Amniotic epithelial cell (primary cell): ENCODE results near the gene DMD.
"Not testable (repeated sequence)": the region's sequence is repeated elsewhere in the genome, so short reads cannot be mapped to it uniquely, and the experiment has no call there.

Experiments used
- DNase-seq: peaks from one replicate; pipeline ENCODE4 v3.0.0-alpha.2; 2010; ENCODE audit warnings: low read depth

Gene DMD

GRCh38 chrX:33211356-33212260 lies at the start of gene DMD:
TSS of gene DMD (minus strand) at chrX:33211549. CDS start at chrX:33211312, 237 bp downstream.
- peak; percentile 85 for DNase-seq

- no peak for DNase-seq
Measured at GRCh38 chrX:33252306-33252825, 41.0 kb upstream of the DMD start.

DNA sequence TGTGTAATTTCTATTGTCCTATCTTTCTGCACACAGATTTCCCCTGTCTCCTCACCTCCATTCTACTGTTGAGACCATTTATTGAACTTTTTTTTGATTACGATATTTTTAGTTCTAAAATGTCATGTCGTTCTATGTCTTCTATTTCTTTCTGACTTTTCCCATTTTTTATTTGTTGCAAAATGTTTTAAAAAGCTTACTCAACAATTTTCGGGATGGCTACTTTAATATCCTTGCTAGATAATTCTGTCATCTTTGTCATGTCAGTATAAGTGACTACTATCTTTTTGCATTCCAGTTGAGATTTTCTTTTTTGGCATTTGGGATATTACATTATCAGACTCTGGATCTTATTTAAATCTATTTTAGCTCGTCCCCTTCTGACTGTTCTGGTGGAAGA lies 7.5 kb upstream of the DMD start:
- DNase-seq: no peak

GRCh38 chrX:33210156-33210555 lies 1.2 kb downstream of the DMD start:
- no peak for DNase-seq

GRCh38 chrX:33207056-33207455 lies 4.3 kb downstream of the DMD start:
- peak; percentile 54 for DNase-seq

GRCh38 chrX:33205321-33205720 lies 6.0 kb downstream of the DMD start:
- DNase-seq: peak; percentile 58

- DNase-seq: peak; percentile 92
Measured at GRCh38 chrX:33204889-33205288, 6.5 kb downstream of the DMD start.

DNA sequence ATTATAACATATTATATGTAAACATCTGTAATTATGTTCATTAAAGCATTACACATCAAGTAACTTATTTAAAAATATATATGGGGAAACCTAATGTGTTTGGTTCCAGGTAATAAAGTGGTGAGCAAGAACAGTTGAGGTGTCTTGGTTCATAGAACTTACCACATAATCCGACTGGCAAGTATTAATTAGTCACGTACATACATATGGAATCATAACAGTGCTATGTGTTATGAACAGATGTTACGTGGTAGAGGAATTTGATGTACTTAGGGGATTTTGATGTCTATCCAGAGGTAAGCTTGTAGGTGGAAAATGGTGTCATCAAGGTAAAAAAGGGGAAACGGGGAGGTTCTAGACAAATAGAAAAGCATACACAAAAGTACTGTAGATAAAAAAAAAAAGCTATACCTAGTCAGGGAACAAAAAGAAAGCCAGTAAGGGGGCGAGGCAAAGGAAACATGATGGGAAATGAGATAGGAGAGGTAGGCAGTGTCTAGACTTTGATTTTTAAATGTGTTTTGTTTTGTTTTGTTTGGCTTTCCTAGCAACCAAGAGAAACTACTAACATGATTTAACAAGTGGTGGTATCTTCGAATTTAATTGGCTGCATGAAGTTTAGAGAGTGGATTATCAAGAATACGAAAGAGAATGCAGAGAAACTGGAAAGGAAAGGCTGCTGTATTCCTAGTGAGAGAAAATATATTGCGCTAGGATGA lies 12.6 kb downstream of the DMD start:
- DNase-seq: no peak

DNA sequence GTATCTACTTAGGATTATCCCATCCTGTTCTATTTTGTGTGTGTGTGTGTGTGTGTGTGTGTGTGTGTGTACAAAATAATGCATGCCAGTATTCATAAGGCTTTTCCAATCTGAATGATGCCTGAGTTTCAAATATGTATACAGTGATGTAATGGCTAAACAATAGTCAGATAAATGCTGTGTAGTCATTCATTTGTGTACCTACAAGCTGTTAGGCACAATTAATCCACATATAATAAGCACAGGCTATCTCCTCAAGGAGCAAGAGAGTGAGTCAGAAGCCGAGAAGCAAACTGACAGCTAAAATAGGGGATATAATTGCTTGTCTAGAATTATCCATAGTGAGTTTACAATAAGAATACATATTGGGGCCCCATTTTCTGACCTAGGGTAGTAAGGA lies 15.7 kb downstream of the DMD start:
- peak; percentile 67 for DNase-seq

DNA sequence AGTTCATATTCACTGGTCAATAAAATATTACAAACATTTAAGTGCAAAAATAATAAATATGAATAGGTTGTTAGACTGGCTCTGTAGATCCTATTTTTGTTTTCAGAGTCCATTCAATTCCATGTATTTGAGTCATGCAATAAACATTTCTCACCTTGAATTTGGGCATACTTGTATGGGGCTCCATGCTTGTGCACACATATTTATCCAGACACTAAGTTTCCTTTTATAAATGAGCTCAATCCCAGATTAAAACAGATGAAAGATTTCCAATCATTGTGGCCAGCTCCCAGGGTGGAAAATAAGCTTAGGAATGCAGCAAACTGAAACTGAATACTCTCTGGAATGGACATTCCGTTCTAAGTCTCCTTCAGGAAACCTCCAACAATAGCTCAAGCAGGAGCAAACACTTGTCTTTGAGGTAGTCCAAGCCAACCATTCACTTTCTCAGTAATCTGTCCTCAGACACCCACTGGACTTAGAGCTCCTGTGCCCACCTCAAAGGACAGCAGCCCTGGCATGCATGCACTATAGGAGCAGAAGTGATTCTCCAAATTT lies 16.4 kb downstream of the DMD start:
- DNase-seq: peak; percentile 71

GRCh38 chrX:33194289-33194688 lies 17.1 kb downstream of the DMD start:
- no peak for DNase-seq

DNA sequence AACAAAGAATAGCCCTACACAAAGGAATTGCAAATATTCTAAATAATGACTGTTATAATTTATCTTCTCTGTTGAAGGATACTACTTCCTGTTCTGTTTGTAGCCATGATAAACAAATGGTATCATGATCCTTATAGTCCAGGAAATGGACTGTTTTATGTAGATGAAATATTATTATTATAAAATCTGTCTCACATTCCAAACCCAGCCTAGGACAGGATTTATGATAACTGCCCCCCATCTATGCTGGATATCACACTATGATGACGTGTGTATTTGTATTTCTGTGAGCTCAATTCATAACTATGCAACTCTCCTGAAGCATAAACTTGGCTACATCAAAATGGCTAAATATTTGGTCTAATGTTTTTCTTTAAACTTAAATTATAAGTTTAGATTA lies 21.3 kb downstream of the DMD start:
- peak; percentile 74 for DNase-seq

DNA sequence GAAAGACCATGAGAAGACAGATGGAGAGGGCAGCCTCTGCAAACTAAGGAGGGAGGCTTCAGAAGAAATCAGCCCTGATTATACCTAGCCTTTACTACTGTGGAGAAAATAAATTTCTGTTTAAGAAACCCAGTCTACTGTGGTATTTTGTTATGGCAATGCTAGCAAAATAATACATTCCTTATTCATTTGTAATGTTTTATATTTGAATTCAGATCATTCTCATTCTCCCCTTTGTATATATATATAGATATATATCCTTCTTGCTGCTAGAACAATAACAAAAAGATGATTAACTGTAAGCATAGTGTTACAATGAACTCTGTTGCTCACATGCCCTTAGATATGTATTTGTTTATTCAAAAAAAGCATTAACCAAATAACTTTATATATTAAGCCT lies 22.5 kb downstream of the DMD start:
- no peak for DNase-seq

- DNase-seq: no peak
Measured at GRCh38 chrX:33188286-33188685, 23.1 kb downstream of the DMD start.

- DNase-seq: not testable (repeated sequence)
Measured at GRCh38 chrX:33184803-33185202, 26.5 kb downstream of the DMD start.

GRCh38 chrX:33183361-33183760 lies 28.0 kb downstream of the DMD start:
- peak; percentile 85 for DNase-seq

GRCh38 chrX:33178690-33179089 lies 32.7 kb downstream of the DMD start:
- DNase-seq: no peak

DNA sequence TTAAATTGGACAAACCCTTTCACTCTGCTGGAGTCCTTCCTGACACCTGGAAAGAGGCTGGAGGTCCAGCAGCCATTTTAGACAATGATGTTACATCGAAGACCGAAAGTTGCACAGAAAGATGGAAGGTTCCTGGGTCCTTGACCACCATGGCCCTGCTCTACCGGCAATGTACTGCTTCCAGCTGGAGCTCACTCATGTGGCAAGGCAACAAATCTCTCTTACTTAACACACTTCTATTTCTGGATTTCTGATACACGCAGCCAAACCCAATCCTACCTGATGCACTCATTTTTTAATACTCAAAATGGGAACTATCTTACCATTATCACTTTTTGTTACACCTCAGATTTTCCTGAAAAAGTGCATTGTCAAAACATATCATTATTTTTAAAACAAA lies 33.1 kb downstream of the DMD start:
- no peak for DNase-seq

DNA sequence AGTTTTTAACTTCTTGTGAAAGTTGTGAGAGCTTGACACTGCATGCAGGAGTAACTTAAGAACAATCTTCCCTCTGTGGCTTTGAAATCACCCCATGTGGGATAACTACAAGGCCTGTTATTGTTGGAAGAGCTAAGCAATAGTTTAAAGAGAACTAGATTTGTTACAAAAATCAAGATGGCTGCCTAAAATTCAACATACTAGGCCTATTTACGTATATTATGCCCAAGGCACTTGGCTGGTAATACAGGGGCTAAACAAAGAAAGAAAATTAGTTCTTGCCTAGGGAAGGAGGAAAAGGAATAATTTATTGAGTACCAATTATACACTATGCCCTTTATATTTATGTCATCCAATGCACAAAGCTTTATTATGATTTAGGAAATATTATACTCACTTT lies 36.1 kb downstream of the DMD start:
- no peak for DNase-seq

DNA sequence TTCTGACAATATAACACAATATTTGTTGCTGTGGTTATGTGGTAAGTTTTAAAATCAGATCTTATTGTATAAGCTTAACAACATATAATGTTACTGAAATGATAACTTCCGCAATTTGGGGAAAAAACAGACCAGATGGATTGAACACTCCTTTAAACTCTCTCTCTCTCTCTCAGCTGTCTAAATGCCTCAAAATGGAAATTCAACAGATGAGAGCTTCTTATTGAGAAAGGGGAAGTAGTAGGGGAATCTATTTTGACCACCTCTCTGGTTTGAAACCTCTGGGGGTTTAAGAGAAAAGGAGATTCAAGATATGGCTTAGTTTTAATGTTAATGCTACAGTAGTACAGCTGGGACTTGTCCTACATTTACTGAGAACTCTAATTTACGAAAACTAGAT lies 40.3 kb downstream of the DMD start:
- DNase-seq: no peak

- DNase-seq: no peak
Measured at GRCh38 chrX:33161829-33162228, 49.5 kb downstream of the DMD start.

GRCh38 chrX:33160273-33160672 lies 51.1 kb downstream of the DMD start:
- no peak for DNase-seq
